ENCODE measurements around the gene SLC13A2. TPM values are rescaled to one million over a fixed set of nuclear protein-coding genes. Genes with fewer than 3 reads are reported as not detected.

Gene SLC13A2
- total RNA-seq, 2 donors from 2014 or later, result not detected

- H3K4me3 Mint-ChIP-seq, result no peak overlapping the region
- H3K4me1 Mint-ChIP-seq, result peaks cover 4% of the 10 kb centered on the region
Measured at GRCh38 chr17:28526381-28526780, 52.9 kb downstream of the SLC13A2 start.

GRCh38 chr17:28527181-28527681, 53.8 kb downstream of the SLC13A2 start:
- no peak for DNase-seq
- Histone ChIP-seq H3K27ac (ENCODE audit: low read depth, low read length) (no peak overlapping the region), H3K4me1 (ENCODE audit: control insufficient read depth, insufficient read depth, low read length) (no peaks in the 10 kb centered on the region), H3K9me3 (ENCODE audit: control insufficient read depth, low read length) (no peaks in the 10 kb centered on the region), H3K9ac (ENCODE audit: extremely low read depth, low read length, poor library complexity, severe bottlenecking) (no peak overlapping the region), H3K36me3 (ENCODE audit: control insufficient read depth, insufficient read depth, low read length) (no peaks in the 10 kb centered on the region), H3K27me3 (ENCODE audit: control insufficient read depth, insufficient read depth, low read length, poor library complexity, severe bottlenecking) (peaks cover 10% of the 10 kb centered on the region), H3K4me3 (ENCODE audit: low read length) (no peak overlapping the region)
- Mint-ChIP-seq H3K36me3 (ENCODE audit: low read depth) (no peaks in the 10 kb centered on the region), H3K4me3 (no peak overlapping the region), H3K27me3 (ENCODE audit: insufficient read depth) (peaks cover 5% of the 10 kb centered on the region), H3K9me3 (no peaks in the 10 kb centered on the region), H3K4me1 (peaks cover 4% of the 10 kb centered on the region), H3K27ac (peak overlapping the region; percentile 41)
- 95% methylated on average over 2 of the region's 2 CpGs; no CpG with 5 or more reads in 1 of the 2 experiments for WGBS, 2 experiments (ENCODE audit: insufficient coverage in 1 of 2, insufficient read length in 1 of 2)
- TF ChIP-seq, protein P1, sequence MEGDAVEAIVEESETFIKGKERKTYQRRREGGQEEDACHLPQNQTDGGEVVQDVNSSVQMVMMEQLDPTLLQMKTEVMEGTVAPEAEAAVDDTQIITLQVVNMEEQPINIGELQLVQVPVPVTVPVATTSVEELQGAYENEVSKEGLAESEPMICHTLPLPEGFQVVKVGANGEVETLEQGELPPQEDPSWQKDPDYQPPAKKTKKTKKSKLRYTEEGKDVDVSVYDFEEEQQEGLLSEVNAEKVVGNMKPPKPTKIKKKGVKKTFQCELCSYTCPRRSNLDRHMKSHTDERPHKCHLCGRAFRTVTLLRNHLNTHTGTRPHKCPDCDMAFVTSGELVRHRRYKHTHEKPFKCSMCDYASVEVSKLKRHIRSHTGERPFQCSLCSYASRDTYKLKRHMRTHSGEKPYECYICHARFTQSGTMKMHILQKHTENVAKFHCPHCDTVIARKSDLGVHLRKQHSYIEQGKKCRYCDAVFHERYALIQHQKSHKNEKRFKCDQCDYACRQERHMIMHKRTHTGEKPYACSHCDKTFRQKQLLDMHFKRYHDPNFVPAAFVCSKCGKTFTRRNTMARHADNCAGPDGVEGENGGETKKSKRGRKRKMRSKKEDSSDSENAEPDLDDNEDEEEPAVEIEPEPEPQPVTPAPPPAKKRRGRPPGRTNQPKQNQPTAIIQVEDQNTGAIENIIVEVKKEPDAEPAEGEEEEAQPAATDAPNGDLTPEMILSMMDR (conservative IDR thresholded peaks at IDR 0.05), result no peak

More at GRCh38 chr17:28526381-28526780, 52.9 kb downstream of the SLC13A2 start:
- no peak overlapping the region for H3K27ac ChIP-seq (ENCODE audit: low read depth, low read length)
- H3K4me1 ChIP-seq (ENCODE audit: control insufficient read depth, insufficient read depth, low read length), result no peaks in the 10 kb centered on the region
- no peak overlapping the region for H3K9ac ChIP-seq (ENCODE audit: extremely low read depth, low read length, poor library complexity, severe bottlenecking)
- WGBS, 2 experiments (ENCODE audit: insufficient coverage in 1 of 2, insufficient read length in 1 of 2), result 89 to 90% methylated on average over 7 to 8 of the region's 8 CpGs
- peaks cover 2% of the 10 kb centered on the region for H3K27me3 ChIP-seq (ENCODE audit: control insufficient read depth, insufficient read depth, low read length, poor library complexity, severe bottlenecking)
- Mint-ChIP-seq H3K27me3 (ENCODE audit: insufficient read depth) (peaks cover 4% of the 10 kb centered on the region), H3K27ac (no peak overlapping the region), H3K36me3 (ENCODE audit: low read depth) (no peaks in the 10 kb centered on the region), H3K9me3 (no peaks in the 10 kb centered on the region)
- DNase-seq, result no peak
- TF ChIP-seq, protein P1 (conservative IDR thresholded peaks at IDR 0.05), result no peak
- H3K36me3 ChIP-seq (ENCODE audit: control insufficient read depth, insufficient read depth, low read length), result no peaks in the 10 kb centered on the region
- no peaks in the 10 kb centered on the region for H3K9me3 ChIP-seq (ENCODE audit: control insufficient read depth, low read length)
- no peak overlapping the region for H3K4me3 ChIP-seq (ENCODE audit: low read length)

- H3K4me3 Mint-ChIP-seq, result no peak overlapping the region
- Histone ChIP-seq H3K9ac (ENCODE audit: extremely low read depth, low read length, poor library complexity, severe bottlenecking) (no peak overlapping the region), H3K4me1 (ENCODE audit: control insufficient read depth, insufficient read depth, low read length) (no peaks in the 10 kb centered on the region), H3K27ac (ENCODE audit: low read depth, low read length) (no peak overlapping the region), H3K9me3 (ENCODE audit: control insufficient read depth, low read length) (no peaks in the 10 kb centered on the region), H3K27me3 (ENCODE audit: control insufficient read depth, insufficient read depth, low read length, poor library complexity, severe bottlenecking) (peaks cover 10% of the 10 kb centered on the region), H3K4me3 (ENCODE audit: low read length) (no peak overlapping the region), H3K36me3 (ENCODE audit: control insufficient read depth, insufficient read depth, low read length) (no peaks in the 10 kb centered on the region)
- peaks cover 5% of the 10 kb centered on the region for H3K27me3 Mint-ChIP-seq (ENCODE audit: insufficient read depth)
- peaks cover 4% of the 10 kb centered on the region for H3K4me1 Mint-ChIP-seq
- H3K27ac Mint-ChIP-seq, result no peak overlapping the region
- no peak for DNase-seq
- H3K9me3 Mint-ChIP-seq, result no peaks in the 10 kb centered on the region
- WGBS, 2 experiments (ENCODE audit: insufficient coverage in 1 of 2, insufficient read length in 1 of 2), result 91% methylated on average over 2 of the region's 2 CpGs; no CpG with 5 or more reads in 1 of the 2 experiments
- H3K36me3 Mint-ChIP-seq (ENCODE audit: low read depth), result no peaks in the 10 kb centered on the region
- TF ChIP-seq, protein P1 (conservative IDR thresholded peaks at IDR 0.05), result no peak
Measured at GRCh38 chr17:28527859-28528258, 54.4 kb downstream of the SLC13A2 start.

Measured in endodermal cell (in vitro differentiated cells).